ENCODE data around the gene CDCP2.
"Not testable (repeated sequence)": the region's sequence is repeated elsewhere in the genome, so short reads cannot be mapped to it uniquely, and the experiment has no call there.

The CDCP2 gene

DNA sequence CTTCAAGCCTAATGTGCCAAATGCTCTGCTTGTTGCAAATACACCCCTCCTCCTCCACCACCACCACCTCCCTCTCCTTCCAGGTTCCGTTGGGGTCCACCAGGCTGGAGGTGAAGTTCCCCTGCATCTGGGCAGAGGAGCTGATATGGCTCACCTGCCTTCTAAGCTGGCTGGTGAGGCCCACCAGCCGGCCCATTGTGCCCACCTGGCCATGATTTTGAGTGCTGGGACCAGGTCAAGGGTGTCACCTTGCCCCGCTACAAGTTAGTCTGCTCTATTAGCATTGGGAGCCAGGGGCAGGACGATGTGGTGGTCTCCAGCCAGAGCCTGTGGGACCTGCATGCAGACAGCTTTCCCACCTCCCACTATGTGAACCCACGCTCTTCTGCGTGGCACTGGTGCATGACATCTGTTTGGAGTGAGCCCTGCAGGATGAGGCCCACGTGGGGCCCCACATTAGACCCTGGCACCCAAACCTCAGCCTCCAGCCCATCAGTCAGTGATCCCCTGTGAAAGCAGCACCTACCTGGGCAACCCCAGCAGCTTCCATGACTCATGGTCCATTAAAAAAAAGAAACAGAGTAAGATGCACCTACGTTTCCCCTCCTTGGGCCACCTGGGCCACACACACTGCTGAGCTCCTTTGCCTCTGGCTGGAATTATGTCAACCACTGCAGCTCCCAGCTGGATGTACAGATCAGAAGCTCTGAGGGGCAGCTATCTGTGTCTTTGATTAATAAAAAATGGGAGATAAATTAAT is 15.6 kb upstream of the CDCP2 start:
- DNase-seq (ENCODE audit: low read depth in 4 of 4, low spot score in 1 of 4) = no peak

DNA sequence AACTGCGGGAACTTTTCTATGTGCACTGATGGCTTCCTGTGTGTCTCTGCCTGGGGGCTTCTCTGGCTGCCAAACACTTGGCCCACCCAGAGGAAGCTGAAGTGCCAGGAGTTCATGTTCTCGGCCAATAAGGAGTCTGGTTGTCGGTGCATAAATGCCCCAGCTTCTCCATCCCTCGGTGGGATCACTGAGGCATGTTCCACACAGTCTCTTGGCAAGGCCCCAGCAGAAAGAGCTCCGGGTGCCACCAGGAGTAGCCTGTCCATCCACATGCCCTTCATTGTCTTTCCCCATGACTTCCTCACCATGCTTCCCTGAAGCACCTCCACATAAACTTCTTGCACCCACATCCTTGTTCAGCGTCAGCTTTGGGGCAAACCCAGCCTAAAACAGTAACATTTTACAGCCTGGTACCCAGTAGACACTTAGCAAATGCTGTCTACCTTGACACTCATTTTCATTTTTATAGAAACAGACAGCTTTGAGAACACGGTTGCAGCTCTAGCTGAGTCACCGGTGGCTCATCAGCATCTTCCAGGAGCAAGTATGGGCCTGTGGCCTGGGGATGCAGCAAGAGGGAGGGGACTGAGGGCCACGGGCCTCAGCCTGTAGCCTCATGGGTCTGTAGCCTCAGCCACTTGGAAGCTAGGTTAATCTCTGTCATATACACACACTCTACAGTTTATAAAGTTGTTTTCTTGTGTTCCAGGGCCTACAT is 14.8 kb upstream of the CDCP2 start:
- DNase-seq (ENCODE audit: low read depth in 4 of 4, low spot score in 1 of 4) = no peak

DNA sequence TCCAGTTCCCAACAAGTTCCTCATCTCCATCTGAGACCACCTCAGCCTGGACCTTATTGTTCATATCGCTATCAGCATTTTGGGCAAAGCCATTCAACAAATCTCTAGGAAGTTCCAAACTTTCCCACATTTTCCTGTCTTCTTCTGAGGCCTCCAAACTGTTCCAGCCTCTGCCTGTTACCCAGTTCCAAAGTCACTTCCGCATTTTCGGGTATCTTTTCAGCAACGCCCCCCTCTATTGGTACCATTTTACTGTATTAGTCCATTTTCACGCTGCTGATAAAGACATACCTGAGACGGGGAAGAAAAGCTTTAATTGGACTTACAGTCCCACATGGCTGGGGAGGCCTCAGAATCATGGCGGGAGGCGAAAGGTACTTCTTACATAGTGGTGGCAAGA is 13.6 kb upstream of the CDCP2 start:
- DNase-seq (ENCODE audit: low read depth in 4 of 4, low spot score in 1 of 4) = not testable (repeated sequence)

DNA sequence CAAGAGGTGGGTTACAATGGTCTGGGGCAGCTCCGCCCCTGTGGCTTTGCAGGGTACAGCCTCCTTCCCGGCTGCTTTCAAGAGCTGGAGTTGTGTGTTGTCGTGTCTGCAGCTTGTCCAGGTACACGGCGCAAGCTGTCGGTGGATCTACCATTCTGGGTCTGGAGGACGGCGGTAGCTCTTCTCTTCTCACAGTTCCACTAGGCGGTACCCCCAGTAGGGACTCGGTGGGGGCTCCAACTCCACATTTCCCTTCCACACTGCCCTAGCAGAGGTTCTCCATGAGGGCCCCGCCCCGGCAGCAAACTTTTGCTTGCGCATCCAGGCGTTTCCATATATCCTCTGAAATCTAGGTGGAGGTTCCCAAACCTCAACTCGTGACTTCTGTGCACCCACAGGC is 12.3 kb upstream of the CDCP2 start:
- DNase-seq (ENCODE audit: low read depth in 4 of 4, low spot score in 1 of 4) = no peak

DNA sequence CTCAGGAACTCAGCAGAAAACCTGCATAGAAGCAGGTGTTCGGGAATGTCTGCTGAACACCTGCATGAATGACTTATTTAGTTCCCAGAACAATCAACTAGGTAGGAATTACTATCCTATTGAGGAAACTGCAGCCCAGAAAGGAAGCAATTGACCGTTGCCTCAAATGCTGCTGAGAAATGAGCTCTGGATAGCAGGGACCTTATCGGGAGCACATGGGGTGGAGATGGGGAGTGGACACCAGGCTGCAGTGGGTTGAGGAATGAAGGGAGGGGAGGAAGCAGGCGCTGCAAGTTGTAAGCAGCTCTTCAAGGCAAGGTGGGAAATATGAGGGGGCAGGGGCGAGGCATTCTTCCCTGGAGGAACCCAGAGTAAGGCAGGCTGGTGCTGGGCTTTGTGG is 10.8 kb upstream of the CDCP2 start:
- no peak for DNase-seq (ENCODE audit: low read depth in 4 of 4, low spot score in 1 of 4)

DNA sequence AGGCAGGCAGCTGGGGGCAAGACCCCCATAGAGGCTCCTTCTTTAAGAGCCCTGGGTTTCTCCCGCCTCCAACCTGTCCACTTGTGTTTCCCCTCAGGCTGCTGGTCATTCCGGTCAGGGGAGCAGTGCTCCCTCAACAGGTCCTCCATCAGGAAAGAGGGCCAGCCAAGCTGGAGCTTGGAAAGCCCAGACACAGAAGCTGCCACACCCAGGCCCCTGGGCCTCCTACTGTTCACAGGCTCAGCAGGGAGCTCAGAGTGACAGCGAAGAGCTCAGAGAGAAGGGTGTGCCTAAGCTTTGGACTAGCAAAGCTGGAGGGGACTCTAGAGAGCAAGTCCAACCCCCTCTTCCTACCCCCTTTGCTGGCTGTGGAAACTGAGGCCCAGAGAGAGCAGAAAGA is 10.3 kb upstream of the CDCP2 start:
- DNase-seq (ENCODE audit: low read depth in 4 of 4, low spot score in 1 of 4) = no peak

DNA sequence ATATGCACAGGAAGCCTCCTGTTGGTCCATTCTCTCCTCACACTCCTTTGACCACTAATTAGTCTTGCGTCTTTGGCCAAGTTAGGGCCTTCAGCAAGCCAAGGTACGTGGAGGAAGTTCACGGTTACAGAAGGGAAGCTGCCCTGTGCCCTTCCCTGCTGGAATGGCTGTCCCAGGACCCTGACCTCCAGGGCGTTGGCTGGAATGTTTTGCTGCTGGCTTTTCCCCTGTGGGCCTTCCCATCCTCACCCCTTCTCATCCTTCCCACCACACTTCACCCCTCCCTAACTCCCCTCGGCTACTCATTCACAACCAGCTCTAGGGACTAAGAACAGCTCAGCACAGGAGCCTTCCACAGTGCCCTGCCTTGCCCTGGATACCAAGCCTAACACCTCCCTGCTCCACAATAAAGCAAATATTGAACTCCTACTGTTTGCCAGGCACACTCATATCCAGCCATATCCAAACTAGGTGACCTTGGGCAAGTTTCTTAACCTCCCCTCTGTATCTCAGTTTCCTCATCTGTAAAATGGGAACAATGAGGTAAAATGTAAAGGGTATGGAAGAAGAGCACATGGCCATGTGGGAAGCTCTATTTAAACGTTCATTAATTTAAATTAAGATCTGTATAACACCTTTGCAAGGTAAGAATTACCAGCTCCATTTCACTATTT is 8.8 kb upstream of the CDCP2 start:
- DNase-seq (ENCODE audit: low read depth in 4 of 4, low spot score in 1 of 4) = no peak

DNA sequence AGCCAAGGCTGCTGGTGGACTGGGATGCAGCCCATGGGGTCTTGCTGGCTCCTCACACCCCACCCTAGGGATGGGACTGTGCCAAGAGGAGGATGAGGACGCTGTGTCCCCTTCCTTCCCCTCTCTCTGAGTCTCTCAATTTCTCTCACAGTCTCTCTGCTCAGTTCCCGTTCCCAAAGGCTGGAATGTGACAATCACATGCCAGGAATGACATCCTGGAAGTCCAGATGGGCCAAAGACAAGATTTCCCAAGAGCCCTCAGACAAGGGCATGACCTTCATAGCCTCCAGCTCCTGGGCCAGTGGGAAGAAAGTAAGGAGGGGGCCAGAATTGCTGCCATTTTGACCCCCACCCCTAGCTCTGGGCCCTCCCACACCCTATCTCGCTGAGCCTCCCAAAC is 7.6 kb upstream of the CDCP2 start:
- no peak for DNase-seq (ENCODE audit: low read depth in 4 of 4, low spot score in 1 of 4)

DNA sequence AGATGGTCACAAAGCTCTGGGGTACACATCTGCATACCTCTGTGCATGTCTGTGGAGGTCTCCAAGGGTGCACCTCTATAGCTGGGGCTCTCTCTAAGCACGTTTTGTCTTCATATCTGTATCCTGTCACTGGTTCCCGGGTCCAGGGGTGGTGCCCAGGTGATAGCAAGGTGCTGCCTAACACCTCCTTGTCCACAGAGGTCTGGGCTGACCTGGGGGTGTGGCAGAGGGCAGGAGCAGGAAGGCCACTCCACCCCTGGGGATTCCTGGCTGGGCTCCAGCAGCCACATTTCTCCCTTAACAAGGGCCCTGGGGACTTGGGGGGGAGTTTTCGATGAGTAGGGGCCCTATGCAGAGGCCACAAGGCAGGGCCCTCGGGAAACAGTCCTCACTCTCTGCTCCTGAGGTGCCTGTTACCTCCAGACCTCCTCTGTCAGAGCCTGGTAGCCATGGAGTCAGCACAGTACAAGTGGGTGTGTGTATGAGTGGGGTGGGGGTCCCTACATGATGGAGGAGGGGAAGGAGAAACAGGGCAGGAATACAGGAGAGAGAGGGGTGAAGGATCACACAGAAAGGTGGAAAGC is 7.0 kb upstream of the CDCP2 start:
- no peak for DNase-seq (ENCODE audit: low read depth in 4 of 4, low spot score in 1 of 4)

DNA sequence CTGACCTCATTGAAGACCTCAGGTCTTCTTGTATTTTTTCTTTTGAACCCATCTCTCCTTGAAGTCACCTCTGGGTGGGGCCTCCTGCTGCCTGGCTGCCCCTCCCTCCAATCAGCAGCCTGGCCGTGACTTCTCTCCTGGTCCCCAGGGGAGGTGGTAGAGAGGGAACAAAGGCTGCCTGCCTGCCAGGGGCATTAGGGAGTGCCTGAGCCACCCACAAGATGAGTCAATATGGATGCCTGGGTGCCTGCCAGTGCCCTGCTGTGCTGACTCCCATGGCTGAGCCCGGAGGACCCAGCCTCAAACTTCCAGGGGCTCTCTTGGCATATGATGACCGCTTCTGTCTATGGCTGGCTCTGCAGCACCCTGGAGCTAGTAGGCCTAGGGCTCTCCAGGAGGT is 5.3 kb upstream of the CDCP2 start:
- no peak for DNase-seq (ENCODE audit: low read depth in 4 of 4, low spot score in 1 of 4)

DNA sequence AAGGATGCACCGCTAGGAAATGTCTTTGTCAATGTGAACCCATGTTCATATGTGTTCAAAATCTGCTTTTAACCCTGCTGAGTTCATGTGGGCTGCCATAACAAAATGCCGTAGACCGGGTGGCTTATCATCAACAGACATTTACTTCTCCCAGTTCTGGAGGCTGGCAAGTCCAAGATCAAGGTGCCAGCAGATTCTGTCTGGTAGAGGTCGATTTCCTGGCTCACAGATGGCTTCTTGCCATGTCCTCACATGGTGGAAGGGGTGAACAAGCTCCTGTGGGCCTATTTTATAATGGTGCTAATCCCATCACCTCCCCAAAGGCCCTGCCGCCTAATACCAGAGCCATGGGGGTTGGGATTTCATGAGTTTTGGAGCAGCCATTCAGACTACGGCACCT is 4.6 kb upstream of the CDCP2 start:
- DNase-seq (ENCODE audit: low read depth in 4 of 4, low spot score in 1 of 4) = no peak

DNA sequence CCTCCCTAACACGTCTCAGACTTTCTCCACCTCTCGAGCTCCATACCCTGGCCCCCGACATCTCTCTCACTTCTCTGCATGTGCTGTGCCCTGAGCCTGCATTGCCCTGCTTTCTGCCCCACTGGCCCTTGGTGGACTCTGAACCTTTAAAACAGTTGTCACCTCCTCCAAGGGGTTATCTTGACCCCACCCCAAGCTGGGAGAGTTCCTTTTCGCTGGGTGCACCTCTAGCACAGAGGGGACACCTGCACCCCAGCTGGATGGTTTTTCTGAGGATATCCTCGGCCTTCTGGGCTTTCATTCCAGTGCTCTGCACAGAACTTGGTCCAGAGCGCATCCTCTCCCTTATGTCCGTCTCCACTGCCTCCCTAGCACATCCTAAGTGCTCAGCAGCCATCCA is 4.2 kb upstream of the CDCP2 start:
- DNase-seq (ENCODE audit: low read depth in 4 of 4, low spot score in 1 of 4) = no peak

DNA sequence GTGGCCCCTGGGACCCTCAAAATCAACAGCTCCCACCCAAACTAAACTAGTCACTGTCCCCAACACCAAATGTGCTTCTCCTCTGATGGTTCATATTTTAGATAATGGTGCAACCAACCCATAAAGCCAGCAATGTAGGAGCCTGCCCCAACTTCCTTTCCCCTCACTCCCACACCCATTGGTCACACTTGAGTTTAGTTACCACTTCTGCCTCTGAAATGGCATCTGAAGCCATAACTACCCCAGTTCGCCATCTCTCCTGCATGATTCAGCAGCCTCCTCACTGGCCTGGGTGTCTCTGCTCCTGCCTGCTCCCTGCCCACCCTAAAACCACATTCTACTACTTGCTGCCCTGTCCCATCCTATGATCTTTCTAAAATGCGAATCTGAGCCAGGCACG is 3.4 kb upstream of the CDCP2 start:
- DNase-seq (ENCODE audit: low read depth in 4 of 4, low spot score in 1 of 4) = no peak

DNA sequence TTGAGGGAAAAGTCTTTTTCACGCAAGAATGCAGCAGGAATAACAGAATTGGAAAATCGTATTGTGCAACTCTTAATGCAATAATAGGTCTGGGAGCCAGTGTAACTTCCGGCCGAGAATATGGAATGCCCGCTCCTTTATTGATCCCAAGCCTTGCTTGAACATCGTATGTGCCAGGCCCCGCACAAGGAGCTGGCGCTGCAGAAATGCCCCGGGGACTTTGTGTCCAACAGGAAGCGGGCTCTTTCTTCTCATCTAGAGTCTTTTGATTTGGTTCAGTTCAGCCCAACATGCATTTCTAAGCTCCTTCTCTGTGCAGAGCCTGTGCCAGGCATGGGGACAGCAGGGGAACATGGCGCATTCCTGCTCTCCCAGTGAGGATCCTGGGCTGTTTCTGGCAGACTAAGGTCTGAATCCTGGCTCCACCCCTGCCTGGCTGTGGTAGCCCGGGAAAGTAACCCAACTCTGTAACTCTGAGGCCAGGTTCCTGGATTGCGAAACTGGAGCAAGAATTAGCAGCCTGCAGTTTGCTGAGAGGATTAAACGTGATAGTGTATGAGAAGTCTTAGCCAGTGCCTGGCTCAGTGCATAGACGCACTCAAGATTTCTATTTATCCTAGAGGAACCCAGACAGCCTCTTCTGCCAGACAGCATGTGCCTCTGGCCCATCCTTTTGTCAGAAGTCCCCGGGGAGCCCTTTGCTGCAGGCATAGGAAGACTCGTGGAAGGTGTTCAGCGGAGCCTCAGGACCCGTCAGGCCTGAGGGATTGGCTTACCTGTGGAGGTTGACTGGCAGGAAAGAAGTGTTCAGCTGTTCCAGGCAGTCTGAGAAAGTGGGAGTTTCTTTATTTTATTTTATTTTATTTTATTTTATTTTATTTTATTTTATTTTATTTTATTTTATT is 987 bp upstream of the CDCP2 start:
- no peak for DNase-seq (ENCODE audit: low read depth in 4 of 4, low spot score in 1 of 4)

DNA sequence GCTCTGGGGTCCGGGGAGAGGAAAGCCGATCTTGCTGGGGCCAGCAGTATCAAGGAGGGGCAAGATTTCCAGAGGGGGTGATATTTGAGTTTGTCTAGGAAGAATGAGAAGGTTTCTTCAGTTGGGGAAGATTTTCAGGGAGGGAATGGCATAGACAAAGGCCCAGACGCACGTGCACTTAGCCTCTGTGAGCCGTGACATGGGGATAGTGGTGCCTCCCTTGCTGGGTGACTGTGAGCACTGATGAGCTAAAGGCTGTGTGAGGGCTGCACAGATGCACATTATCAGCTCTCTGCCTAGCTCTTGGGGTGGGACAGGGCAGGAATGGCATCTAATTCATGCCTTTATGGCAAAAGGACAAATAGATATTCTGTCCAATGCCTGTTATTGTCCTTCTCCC is 1.8 kb downstream of the CDCP2 start:
- no peak for DNase-seq (ENCODE audit: low read depth in 4 of 4, low spot score in 1 of 4)

DNA sequence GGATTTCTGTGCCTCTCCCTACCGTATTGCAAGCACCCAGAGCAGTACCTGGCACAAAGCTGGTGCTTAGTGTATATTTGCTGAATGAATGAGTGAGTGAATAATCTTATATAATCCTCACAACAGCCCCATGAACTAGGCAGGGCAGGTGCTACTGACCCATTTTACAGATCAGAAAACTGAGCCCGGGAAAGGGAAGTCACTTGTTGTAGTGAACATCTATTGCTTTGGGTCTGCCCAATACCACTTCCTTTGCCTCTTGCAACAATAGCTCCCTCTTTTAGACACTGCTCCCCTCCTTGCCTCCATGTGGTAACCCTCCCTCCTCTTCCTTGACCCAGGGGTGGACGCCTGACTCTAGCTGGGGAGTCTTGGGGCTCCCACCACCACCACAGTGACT is 3.1 kb downstream of the CDCP2 start:
- DNase-seq (ENCODE audit: low read depth in 4 of 4, low spot score in 1 of 4) = no peak

DNA sequence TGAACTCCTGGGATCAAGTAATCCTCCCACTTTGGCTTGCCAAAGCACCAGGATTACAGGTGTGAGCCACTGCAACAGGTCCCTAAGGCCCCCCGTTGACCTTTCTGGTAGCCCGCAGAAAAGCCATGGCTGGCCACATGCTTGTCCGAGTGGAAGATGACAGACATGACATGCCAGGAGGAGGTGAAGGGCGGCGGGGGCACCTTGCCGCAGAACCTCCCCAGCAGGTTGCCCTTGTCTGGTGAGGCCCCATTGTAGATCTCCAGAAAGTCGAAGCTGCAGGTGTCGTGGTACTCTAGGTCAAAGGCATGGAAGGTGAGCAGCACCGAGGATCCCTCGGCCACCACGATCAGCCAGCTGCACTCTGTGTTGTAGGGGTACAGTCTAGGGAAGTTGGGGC is 8.4 kb downstream of the CDCP2 start:
- no peak for DNase-seq (ENCODE audit: low read depth in 4 of 4, low spot score in 1 of 4)

DNA sequence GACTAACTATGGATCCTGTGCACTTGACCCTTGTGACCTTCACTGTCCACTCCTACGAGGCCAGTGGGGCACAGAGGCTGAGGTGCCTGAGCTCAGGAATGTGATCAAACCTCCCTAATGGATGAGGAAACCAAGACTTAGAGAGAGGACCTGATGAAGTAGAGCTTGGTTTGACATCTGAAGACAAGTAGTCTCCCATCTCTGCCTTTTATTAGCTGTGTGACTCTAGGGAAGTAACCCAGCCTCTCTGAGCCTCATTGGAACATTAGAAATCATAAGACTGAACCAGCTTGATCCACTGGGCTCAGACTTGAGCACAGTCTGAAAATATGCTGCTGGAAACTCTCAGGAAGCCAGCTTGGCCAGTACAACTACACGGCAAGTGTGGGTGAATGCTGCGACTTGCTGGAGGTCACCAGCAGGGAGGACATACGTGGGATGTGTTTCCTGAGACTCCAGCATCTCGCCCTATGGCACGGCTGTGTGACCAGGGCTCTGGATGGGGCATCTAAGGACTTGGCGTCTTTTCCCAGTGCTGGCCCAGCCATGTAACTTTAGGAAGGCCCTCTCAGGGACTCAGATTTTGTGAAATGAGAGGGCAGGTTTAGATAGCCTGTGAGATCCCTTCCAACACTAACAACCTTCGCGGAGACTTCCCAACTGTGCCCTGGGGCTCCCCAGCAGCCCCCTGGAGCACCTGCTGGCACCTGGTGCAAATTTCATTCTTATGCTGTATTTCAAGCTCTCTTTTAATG is 10.5 kb downstream of the CDCP2 start:
- DNase-seq (ENCODE audit: low read depth in 4 of 4, low spot score in 1 of 4) = no peak

DNA sequence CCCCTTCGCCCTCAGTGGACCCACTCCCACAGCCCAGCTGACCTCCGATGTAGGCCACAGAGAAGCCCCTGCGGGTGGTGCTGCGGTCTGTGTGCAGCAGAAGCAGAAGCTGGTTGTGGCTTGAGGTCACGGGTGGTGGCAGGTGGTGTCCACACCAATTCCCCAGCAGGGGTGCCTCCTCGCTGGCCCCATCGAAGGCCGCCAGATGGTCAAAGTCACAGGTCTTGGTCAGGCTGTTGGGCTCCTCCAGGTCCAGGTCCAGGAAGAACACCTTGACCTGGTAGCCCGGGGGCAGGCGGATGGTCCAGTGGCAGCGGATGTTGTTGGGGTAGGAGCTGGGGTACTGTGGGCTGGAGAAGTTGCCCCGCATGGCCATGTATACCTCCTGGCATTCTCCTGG is 13.1 kb downstream of the CDCP2 start:
- DNase-seq (ENCODE audit: low read depth in 4 of 4, low spot score in 1 of 4) = no peak

DNA sequence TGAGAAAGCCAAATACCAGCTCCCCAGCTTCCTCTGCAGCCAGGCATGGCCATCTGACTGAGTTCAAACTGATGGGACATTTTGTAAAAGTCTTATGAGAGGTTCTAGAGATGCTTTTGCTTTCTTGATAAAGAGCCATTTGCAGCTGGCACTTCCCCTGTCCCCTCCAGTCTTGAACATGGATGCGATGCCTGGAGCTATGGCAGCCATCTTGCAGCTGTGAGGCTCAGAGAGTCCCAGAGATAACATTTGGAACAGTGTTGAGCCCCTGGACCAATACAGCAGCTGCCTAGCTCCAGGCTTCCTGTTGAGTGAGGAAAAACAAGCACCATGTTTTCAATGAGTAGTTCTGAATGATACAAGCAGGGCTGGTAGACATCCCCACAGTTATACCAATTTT is 13.8 kb downstream of the CDCP2 start:
- no peak for DNase-seq (ENCODE audit: low read depth in 4 of 4, low spot score in 1 of 4)
